MM.1S (cell line): ENCODE data around the gene FUS.
"Not testable (repeated sequence)": the region's sequence is repeated elsewhere in the genome, so short reads cannot be mapped to it uniquely, and the experiment has no call there.

Source experiments
- DNase-seq: peaks from one replicate; pipeline ENCODE4 v3.0.0-alpha.2; 2015
- H2AFZ ChIP-seq: fragments of 300-600 bp; sonication (generic); 2 replicates; pipeline ENCODE4 v1.6.0; 2016; ENCODE audit warnings: antibody characterized with exemption, low read length
- H3F3A ChIP-seq: fragments of 300-600 bp; sonication (generic); 2 replicates; pipeline ENCODE4 v1.6.1; 2016; ENCODE audit warnings: mild to moderate bottlenecking, antibody characterized with exemption, low read length, moderate library complexity, mixed read lengths; ENCODE audit not compliant: insufficient read depth
- H3K27ac ChIP-seq: fragments of 300-600 bp; sonication (generic); 2 replicates; pipeline ENCODE4 v1.5.1; 2016; ENCODE audit warnings: mild to moderate bottlenecking, low read length
- H3K27me3 ChIP-seq: fragments of 300-600 bp; sonication (generic); replicated peaks from 2 replicates; pipeline ENCODE4 v1.6.0; 2016; ENCODE audit warnings: low read length; ENCODE audit not compliant: insufficient read depth
- H3K36me3 ChIP-seq: fragments of 300-600 bp; sonication (generic); replicated peaks from 2 replicates; pipeline ENCODE4 v1.6.1; 2016; ENCODE audit warnings: mild to moderate bottlenecking, low read length, mixed read lengths; ENCODE audit not compliant: insufficient read depth
- H3K4me1 ChIP-seq: fragments of 300-600 bp; sonication (generic); 2 replicates; pipeline ENCODE4 v1.6.1; 2016; ENCODE audit warnings: low read length, mixed read lengths
- H3K4me2 ChIP-seq: fragments of 300-600 bp; sonication (generic); 2 replicates; pipeline ENCODE4 v1.6.0; 2016; ENCODE audit warnings: low read depth, low read length
- H3K4me3 ChIP-seq: fragments of 300-600 bp; sonication (generic); 2 replicates; pipeline ENCODE4 v1.5.1; 2016; ENCODE audit warnings: low read length, mixed read lengths
- H3K79me2 ChIP-seq: fragments of 300-600 bp; sonication (generic); 2 replicates; pipeline ENCODE4 v1.6.1; 2016; ENCODE audit warnings: mixed run types, low read length, mixed read lengths
- H3K9ac ChIP-seq: fragments of 300-600 bp; sonication (generic); 2 replicates; pipeline ENCODE4 v1.6.1; 2016; ENCODE audit warnings: low read length, mixed read lengths
- H3K9me2 ChIP-seq: fragments of 300-600 bp; sonication (generic); replicated peaks from 2 replicates; pipeline ENCODE4 v1.6.1; 2016; ENCODE audit warnings: mild to moderate bottlenecking, low read length, mixed read lengths; ENCODE audit not compliant: insufficient read depth
- H3K9me3 ChIP-seq: fragments of 300-600 bp; sonication (generic); replicated peaks from 2 replicates; pipeline ENCODE4 v1.6.1; 2016; ENCODE audit warnings: mild to moderate bottlenecking, low read length, mixed read lengths; ENCODE audit not compliant: insufficient read depth
- H4K20me1 ChIP-seq: fragments of 300-600 bp; sonication (generic); 2 replicates; pipeline ENCODE4 v1.6.1; 2016; ENCODE audit warnings: mild to moderate bottlenecking, low read length, moderate library complexity, mixed read lengths; ENCODE audit not compliant: insufficient read depth
- CTCF ChIP-seq: fragments of 300-600 bp; sonication (generic); IDR thresholded peaks from 2 replicates; pipeline ENCODE4 v1.5.1; 2016; ENCODE audit warnings: antibody characterized with exemption, low read length, mixed read lengths
- EZH2 ChIP-seq: fragments of 300-600 bp; sonication (generic); optimal IDR thresholded peaks from 2 replicates; pipeline ENCODE3; 2017; ENCODE audit warnings: low read depth, mild to moderate bottlenecking, antibody characterized with exemption, low read length, mixed read lengths
- EZH2phosphoT487 ChIP-seq: fragments of 300-600 bp; sonication (generic); IDR thresholded peaks from 2 replicates; pipeline ENCODE4 v1.6.1; 2018; ENCODE audit warnings: antibody characterized with exemption, low read length

Gene FUS

DNA sequence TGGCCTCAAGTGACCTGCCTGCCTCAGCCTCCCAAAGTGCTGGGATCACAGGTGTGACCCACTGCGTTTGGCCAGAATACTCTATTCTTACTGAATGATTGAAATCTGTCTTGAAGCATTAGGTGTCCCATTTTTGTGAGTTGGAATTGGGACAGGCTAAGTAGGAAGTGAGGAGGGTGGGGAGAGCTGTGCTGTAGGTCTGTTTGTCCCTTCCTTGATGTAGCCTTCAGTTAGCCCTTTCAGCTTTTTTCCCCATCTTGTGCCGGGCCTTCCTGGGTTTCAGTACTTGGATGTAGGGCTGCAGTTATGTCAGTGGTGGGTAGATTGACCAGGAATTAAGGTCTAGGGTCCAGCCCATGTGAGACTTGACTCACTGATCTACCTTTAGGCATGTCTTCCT is 13.9 kb downstream of the FUS start:
- TF ChIP-seq EZH2 (no peak), EZH2phosphoT487 (no peak), CTCF (no peak)
- no peak for DNase-seq

DNA sequence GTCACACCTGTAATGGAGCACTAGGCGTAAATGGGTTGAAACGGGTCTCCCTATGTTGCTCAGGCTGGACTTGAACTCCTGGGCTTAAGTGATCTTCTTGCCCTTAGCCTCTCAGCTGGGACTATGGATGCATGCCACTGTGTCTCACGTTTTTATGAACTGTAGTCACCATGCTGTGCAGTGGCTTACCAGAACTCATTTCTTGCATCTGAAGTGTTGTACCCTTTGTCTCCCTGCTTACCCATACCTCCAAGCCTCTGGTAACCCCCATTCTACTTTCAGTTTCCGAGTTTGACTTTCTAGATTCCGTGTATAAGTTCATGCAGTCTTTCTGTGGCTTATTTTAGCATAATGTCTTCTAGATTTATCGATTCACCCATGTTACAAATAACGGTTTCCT is 15.0 kb downstream of the FUS start:
- Histone ChIP-seq H3K27ac (no peak overlapping the region), H3K9me3 (no peaks in the 10 kb centered on the region), H3K4me2 (no peak overlapping the region), H3K4me1 (no peaks in the 10 kb centered on the region; the same call in 1 of the 2 replicates), H3K79me2 (peaks cover 15% of the 10 kb centered on the region; the same call in 1 of the 2 replicates), H4K20me1 (no peaks in the 10 kb centered on the region; the same call in 1 of the 2 replicates), H3K27me3 (no peaks in the 10 kb centered on the region), H2AFZ (no peak overlapping the region), H3K9me2 (no peaks in the 10 kb centered on the region), H3K36me3 (peaks cover 19% of the 10 kb centered on the region), H3F3A (peaks cover 11% of the 10 kb centered on the region), H3K4me3 (no peak overlapping the region), H3K9ac (no peak overlapping the region)
- no peak for DNase-seq
- TF ChIP-seq CTCF (no peak), EZH2phosphoT487 (no peak), EZH2 (no peak)

More for the DNA sequence above, 13.9 kb downstream of the FUS start:
- Histone ChIP-seq H2AFZ (no peak overlapping the region), H3K27ac (no peak overlapping the region), H4K20me1 (no peaks in the 10 kb centered on the region; the same call in 1 of the 2 replicates), H3K4me3 (no peak overlapping the region), H3K36me3 (peaks cover 29% of the 10 kb centered on the region), H3K79me2 (peaks cover 21% of the 10 kb centered on the region), H3K9ac (no peak overlapping the region), H3K4me2 (no peak overlapping the region), H3F3A (peaks cover 16% of the 10 kb centered on the region), H3K27me3 (no peaks in the 10 kb centered on the region), H3K9me2 (no peaks in the 10 kb centered on the region), H3K4me1 (no peaks in the 10 kb centered on the region; the same call in 1 of the 2 replicates), H3K9me3 (no peaks in the 10 kb centered on the region)

DNA sequence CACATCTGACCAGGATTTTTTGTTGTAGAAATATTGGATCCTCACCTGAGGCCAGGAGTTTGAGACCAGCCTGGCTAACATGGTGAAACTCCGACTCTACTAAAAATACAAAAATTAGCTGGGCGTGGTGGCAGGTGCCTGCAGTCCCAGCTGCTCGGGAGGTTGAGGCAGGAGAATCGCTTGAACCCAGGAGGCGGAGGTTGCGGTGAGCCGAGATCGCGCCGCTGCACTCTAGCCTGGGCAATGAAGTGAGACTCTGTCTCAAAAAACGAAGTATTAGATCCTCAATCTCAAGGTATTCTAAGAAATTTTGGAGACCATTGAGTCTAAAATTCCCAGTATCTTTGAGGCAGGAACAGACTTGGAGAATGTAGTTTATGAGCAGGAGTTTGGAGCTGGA is 15.9 kb downstream of the FUS start:
- H4K20me1 ChIP-seq, H3K4me1 ChIP-seq, H3K4me2 ChIP-seq, H3K27ac ChIP-seq, DNase-seq, H3K9me3 ChIP-seq, H3K79me2 ChIP-seq, H3F3A ChIP-seq, H3K36me3 ChIP-seq, H3K9me2 ChIP-seq, H2AFZ ChIP-seq, H3K9ac ChIP-seq, H3K4me3 ChIP-seq, H3K27me3 ChIP-seq: not testable (repeated sequence)

- no peak overlapping the region for H3K4me3 ChIP-seq
- no peak for DNase-seq
- H3K9me3 ChIP-seq, result no peaks in the 10 kb centered on the region
- no peak overlapping the region for H3K9ac ChIP-seq
- no peaks in the 10 kb centered on the region for H3K9me2 ChIP-seq
- peaks cover 8% of the 10 kb centered on the region; the same call in 1 of the 2 replicates for H3F3A ChIP-seq
- no peak overlapping the region for H2AFZ ChIP-seq
- H3K27ac ChIP-seq, result no peak overlapping the region
- TF ChIP-seq EZH2phosphoT487 (no peak), CTCF (no peak), EZH2 (no peak)
- peaks cover 7% of the 10 kb centered on the region; the same call in 1 of the 2 replicates for H3K36me3 ChIP-seq
- peaks cover 7% of the 10 kb centered on the region for H3K4me1 ChIP-seq
- no peak overlapping the region for H3K4me2 ChIP-seq
- no peaks in the 10 kb centered on the region for H3K27me3 ChIP-seq
- 0 out of 2 replicates have a peak, but pooled peaks cover 4% of the 10 kb centered on the region for H3K79me2 ChIP-seq
- no peaks in the 10 kb centered on the region; the same call in 1 of the 2 replicates for H4K20me1 ChIP-seq
These were observed 16.6 kb downstream of the FUS start for GRCh38 chr16:31196324-31197088.
